H1 (cell line): ENCODE measurements around the gene EXOC2. TPM values are rescaled to one million over a fixed set of nuclear protein-coding genes. Genes with fewer than 3 reads are reported as not detected.

Experiments used
- TAF1 ChIP-seq: IDR thresholded peaks from 2 replicates; pipeline ENCODE4 v1.6.1; 2011; ENCODE audit warnings: mild to moderate bottlenecking, low read depth, low read length
- polyA plus RNA-seq, 7 experiments: library from polyadenylated mRNA; depleted of rRNA in 3 of 7; stranded (reverse) in 5 of 7; unstranded in 2 of 7; fragments of >200 nt in 5 of 7; fragments of 200-250 nt in 2 of 7; gene quantifications; 1 replicate in 5 of 7; 2 replicates in 1 of 7; 4 replicates in 1 of 7; pipeline versions ENCODE4 v1.2.1 to v1.2.3, GENCODE V29; 2011 to 2013; ENCODE audit warnings: missing spikeins in 2 of 7, mixed read lengths in 2 of 7
- total RNA-seq: library from RNA; stranded (reverse); fragmentation: NEBNext Ultra II Directional; extraction: Animal tissue kit (Norgen Biotek cat#: 25700); gene quantifications from 2 replicates; pipeline ENCODE4 v1.2.1, GENCODE V29; 2021

EXOC2 gene
- total and polyA plus RNA-seq, 2 of the 8 experiments (the other 6 are each of a cell fraction or from before 2014, with no cell fraction given): 25.5 to 44.4 TPM

DNA sequence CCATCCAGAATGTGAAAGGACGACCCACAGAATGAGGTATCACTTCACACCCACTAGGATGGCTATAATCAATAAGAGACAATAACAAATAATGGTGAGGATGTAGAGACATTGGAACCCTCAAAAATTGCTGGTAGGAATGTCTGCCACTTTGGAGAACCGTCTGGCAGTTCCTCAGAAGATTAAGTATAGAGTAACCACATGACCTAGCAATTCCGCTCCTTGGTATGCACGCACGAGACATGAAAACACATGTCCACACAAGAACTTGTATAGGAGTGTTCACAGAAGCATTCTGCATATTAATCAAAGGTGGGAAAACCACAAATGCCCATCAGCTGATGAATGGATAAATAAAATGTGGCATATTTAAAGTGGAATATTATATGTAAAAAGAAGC lies 200.8 kb downstream of the EXOC2 start (continued):
- no peak for TF ChIP-seq TAF1
- TF ChIP-seq, all 59 proteins: peak for 0
